Rectal smooth muscle tissue (tissue), 1 donor: ENCODE results near the gene KHDRBS1.
"Not testable (repeated sequence)": the region's sequence is repeated elsewhere in the genome, so short reads cannot be mapped to it uniquely, and the experiment has no call there.

Source experiments
- H3K27ac ChIP-seq: one replicate; pipeline ENCODE4 v1.7.0; 2013; ENCODE audit warnings: low read depth, low read length, inconsistent platforms
- H3K27me3 ChIP-seq: one replicate; pipeline ENCODE4 v1.7.0; 2013; ENCODE audit warnings: low read length; ENCODE audit not compliant: control insufficient read depth, insufficient read depth
- H3K36me3 ChIP-seq: one replicate; pipeline ENCODE4 v1.7.0; 2013; ENCODE audit warnings: low read length; ENCODE audit not compliant: control insufficient read depth, insufficient read depth
- H3K4me1 ChIP-seq: one replicate; pipeline ENCODE4 v1.7.0; 2013; ENCODE audit warnings: low read length; ENCODE audit not compliant: control insufficient read depth, insufficient read depth
- H3K4me3 ChIP-seq: one replicate; pipeline ENCODE4 v1.7.0; 2013; ENCODE audit warnings: low read length
- H3K9ac ChIP-seq: one replicate; pipeline ENCODE4 v1.7.0; 2013; ENCODE audit warnings: low read length

Gene KHDRBS1

GRCh38 chr1:32021574-32022018, 7.9 kb downstream of the KHDRBS1 start:
- H3K4me1 ChIP-seq, H3K9ac ChIP-seq, H3K27ac ChIP-seq, H3K27me3 ChIP-seq, H3K36me3 ChIP-seq, H3K4me3 ChIP-seq: not testable (repeated sequence)

GRCh38 chr1:32023351-32023750, 9.7 kb downstream of the KHDRBS1 start:
- H3K4me1 ChIP-seq = peaks cover 5% of the 10 kb centered on the region

GRCh38 chr1:32025515-32025914, 11.8 kb downstream of the KHDRBS1 start:
- Histone ChIP-seq H3K27ac (no peak overlapping the region), H3K27me3 (no peaks in the 10 kb centered on the region), H3K36me3 (no peaks in the 10 kb centered on the region), H3K4me1 (peaks cover 5% of the 10 kb centered on the region), H3K4me3 (no peak overlapping the region), H3K9ac (no peak overlapping the region)

More at GRCh38 chr1:32023351-32023750, 9.7 kb downstream of the KHDRBS1 start:
- Histone ChIP-seq H3K27ac (no peak overlapping the region), H3K4me3 (no peak overlapping the region), H3K9ac (no peak overlapping the region), H3K36me3 (no peaks in the 10 kb centered on the region), H3K27me3 (no peaks in the 10 kb centered on the region)

- Histone ChIP-seq H3K9ac (no peak overlapping the region), H3K4me1 (peaks cover 11% of the 10 kb centered on the region), H3K27ac (no peak overlapping the region), H3K4me3 (no peak overlapping the region), H3K36me3 (peaks cover 8% of the 10 kb centered on the region), H3K27me3 (no peaks in the 10 kb centered on the region)
These were observed 15.1 kb downstream of the KHDRBS1 start for GRCh38 chr1:32028746-32029145.

- H3K27me3 ChIP-seq = no peaks in the 10 kb centered on the region
- peaks cover 15% of the 10 kb centered on the region for H3K36me3 ChIP-seq
- H3K9ac ChIP-seq = no peak overlapping the region
- H3K4me1 ChIP-seq = peaks cover 11% of the 10 kb centered on the region
- peak overlapping the region; percentile 64 for H3K27ac ChIP-seq
- H3K4me3 ChIP-seq = no peak overlapping the region
These were observed 18.1 kb downstream of the KHDRBS1 start for GRCh38 chr1:32031578-32032274.

GRCh38 chr1:32032275-32032615, 18.6 kb downstream of the KHDRBS1 start:
- no peak overlapping the region for H3K9ac ChIP-seq
- no peak overlapping the region for H3K4me3 ChIP-seq

GRCh38 chr1:32035119-32035518, 21.5 kb downstream of the KHDRBS1 start:
- Histone ChIP-seq H3K4me3 (no peak overlapping the region), H3K4me1 (peaks cover 8% of the 10 kb centered on the region), H3K27ac (no peak overlapping the region), H3K27me3 (no peaks in the 10 kb centered on the region), H3K36me3 (peaks cover 36% of the 10 kb centered on the region), H3K9ac (no peak overlapping the region)

More at GRCh38 chr1:32032275-32032615, 18.6 kb downstream of the KHDRBS1 start:
- Histone ChIP-seq H3K36me3 (peaks cover 19% of the 10 kb centered on the region), H3K27me3 (no peaks in the 10 kb centered on the region), H3K27ac (peak overlapping the region; percentile 64), H3K4me1 (peaks cover 11% of the 10 kb centered on the region)

- H3K4me1 ChIP-seq = no peaks in the 10 kb centered on the region
- no peak overlapping the region for H3K9ac ChIP-seq
- H3K27ac ChIP-seq = no peak overlapping the region
- H3K4me3 ChIP-seq = no peak overlapping the region
- H3K36me3 ChIP-seq = peaks cover 44% of the 10 kb centered on the region
- no peaks in the 10 kb centered on the region for H3K27me3 ChIP-seq
These were observed 27.0 kb downstream of the KHDRBS1 start for GRCh38 chr1:32040711-32041110.

- Histone ChIP-seq H3K4me1 (no peaks in the 10 kb centered on the region), H3K27me3 (no peaks in the 10 kb centered on the region), H3K27ac (no peak overlapping the region), H3K4me3 (no peak overlapping the region), H3K36me3 (peaks cover 42% of the 10 kb centered on the region), H3K9ac (no peak overlapping the region)
These were observed 28.7 kb downstream of the KHDRBS1 start for GRCh38 chr1:32042330-32042729.

- Histone ChIP-seq H3K36me3 (peaks cover 38% of the 10 kb centered on the region), H3K27me3 (no peaks in the 10 kb centered on the region), H3K27ac (no peak overlapping the region)
These were observed 30.6 kb downstream of the KHDRBS1 start for GRCh38 chr1:32044234-32044633.

GRCh38 chr1:32045772-32046171, 32.1 kb downstream of the KHDRBS1 start:
- H3K36me3 ChIP-seq = peaks cover 25% of the 10 kb centered on the region
- H3K27me3 ChIP-seq = no peaks in the 10 kb centered on the region
- H3K4me3 ChIP-seq = no peak overlapping the region
- H3K4me1 ChIP-seq = no peaks in the 10 kb centered on the region
- H3K9ac ChIP-seq = no peak overlapping the region
- H3K27ac ChIP-seq = no peak overlapping the region

More at GRCh38 chr1:32044234-32044633, 30.6 kb downstream of the KHDRBS1 start:
- no peak overlapping the region for H3K4me3 ChIP-seq
- no peak overlapping the region for H3K9ac ChIP-seq
- H3K4me1 ChIP-seq = no peaks in the 10 kb centered on the region

GRCh38 chr1:32047701-32048100, 34.0 kb downstream of the KHDRBS1 start:
- H3K4me3 ChIP-seq = no peak overlapping the region
- H3K27ac ChIP-seq = no peak overlapping the region
- no peaks in the 10 kb centered on the region for H3K27me3 ChIP-seq
- H3K4me1 ChIP-seq = no peaks in the 10 kb centered on the region
- no peak overlapping the region for H3K9ac ChIP-seq
- peaks cover 20% of the 10 kb centered on the region for H3K36me3 ChIP-seq

- Histone ChIP-seq H3K4me1 (no peaks in the 10 kb centered on the region), H3K27ac (no peak overlapping the region), H3K27me3 (no peaks in the 10 kb centered on the region), H3K9ac (no peak overlapping the region), H3K4me3 (no peak overlapping the region), H3K36me3 (peaks cover 20% of the 10 kb centered on the region)
These were observed 34.8 kb downstream of the KHDRBS1 start for GRCh38 chr1:32048440-32048839.
